MCF 10A (cell line): ENCODE measurements around the gene ST3GAL3. TPM values are rescaled to one million over a fixed set of nuclear protein-coding genes. Genes with fewer than 3 reads are reported as not detected.

Experiments
- BruUV-seq: library from RNA; stranded (reverse); fragments of 400-500 nt; replicated peaks from 2 replicates; lab custom pipeline; 2021; lab: Mats Ljungman, UMichigan
- CTCF ChIA-PET: fragments of 300-600 bp; sonication (Branson Sonifier 250); formaldehyde crosslinking; extraction: SDS; loops from one replicate; lab custom pipeline; 2021; ENCODE audit warnings: antibody characterized with exemption, inconsistent platforms; lab: Yijun Ruan, JAX
- POLR2A ChIA-PET: fragments of 300-600, 350-650 bp; sonication (Branson Sonifier 250); formaldehyde crosslinking; extraction: SDS; loops from one replicate; lab custom pipeline; 2020; ENCODE audit warnings: antibody characterized with exemption, inconsistent platforms; lab: Yijun Ruan, JAX
- DNase-seq: peaks from one replicate; pipeline ENCODE4 v3.0.0-alpha.2; 2018; ENCODE audit not compliant: unreplicated experiment
- H3K27ac Mint-ChIP-seq: one replicate; pipeline ENCODE4 v1.8.0; 2022; ENCODE audit warnings: mild to moderate bottlenecking, low read depth, mixed read lengths; ENCODE audit not compliant: unreplicated experiment
- H3K27me3 Mint-ChIP-seq: one replicate; pipeline ENCODE4 v1.8.0; 2022; ENCODE audit warnings: mixed read lengths; ENCODE audit not compliant: insufficient read depth, unreplicated experiment
- H3K36me3 Mint-ChIP-seq: one replicate; pipeline ENCODE4 v1.8.0; 2022; ENCODE audit warnings: mild to moderate bottlenecking, moderate library complexity, mixed read lengths; ENCODE audit not compliant: insufficient read depth, unreplicated experiment
- H3K4me1 Mint-ChIP-seq: one replicate; pipeline ENCODE4 v1.8.0; 2022; ENCODE audit warnings: mixed read lengths; ENCODE audit not compliant: insufficient read depth, unreplicated experiment
- H3K4me3 Mint-ChIP-seq: one replicate; pipeline ENCODE4 v1.8.0; 2022; ENCODE audit warnings: mild to moderate bottlenecking, moderate library complexity, mixed read lengths; ENCODE audit not compliant: unreplicated experiment
- H3K9me3 Mint-ChIP-seq: one replicate; pipeline ENCODE4 v1.8.0; 2022; ENCODE audit warnings: mixed read lengths; ENCODE audit not compliant: unreplicated experiment
- intact Hi-C: fragments of 100-400 bp; cut with micrococcal nuclease; formaldehyde crosslinking; loops from 2 replicates; pipeline ENCODE4 v1.14.1; 2022
- total RNA-seq: library from RNA; stranded (reverse); gene quantifications from 2 replicates; pipeline ENCODE4 v1.2.3, GENCODE V29; 2022
- TF ChIP-seq, protein P1 (sequence below): fragments of 200-600 bp; IDR thresholded peaks from one replicate; pipeline ENCODE4 v1.8.0; 2022; ENCODE audit warnings: antibody characterized with exemption, mild to moderate bottlenecking; ENCODE audit not compliant: unreplicated experiment

ST3GAL3 gene
- total RNA-seq, 1 experiment from 2014 or later: 24.2 TPM

DNA sequence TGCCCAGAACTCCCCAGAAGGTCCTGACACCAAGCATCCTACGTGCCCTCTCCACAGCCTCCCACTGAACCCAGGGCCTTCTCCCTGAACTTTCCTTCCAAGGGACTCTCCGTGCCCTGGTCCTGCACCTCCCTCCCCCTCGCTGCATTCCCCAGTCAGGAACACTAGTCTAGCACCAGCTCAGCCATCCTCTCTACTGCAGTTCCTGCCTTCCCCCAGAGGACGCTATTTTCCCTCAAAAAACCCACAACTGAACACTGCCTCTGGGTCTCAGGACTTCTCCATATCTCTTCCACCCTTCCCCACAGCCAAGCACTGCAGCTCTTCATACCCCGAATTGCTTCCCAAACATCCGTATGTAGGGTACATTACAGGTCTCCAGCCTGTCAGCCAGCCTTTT, 213.7 kb downstream of the ST3GAL3 start:
- H3K27ac Mint-ChIP-seq: no peak overlapping the region
- intact Hi-C loops: no loop called here
- H3K4me1 Mint-ChIP-seq: peaks cover 13% of the 10 kb centered on the region
- H3K4me3 Mint-ChIP-seq: no peak overlapping the region
- no peaks in the 10 kb centered on the region for H3K36me3 Mint-ChIP-seq
- ChIA-PET POLR2A (no interaction called here), CTCF (interaction anchor here (1.2 to 1.9 kb wide), 3 partner anchors 8 to 157 kb away, joined by 3 to 9 read pairs (median 4); no protein-coding TSS in a partner anchor)
- no TSS peak for BruUV-seq
- H3K9me3 Mint-ChIP-seq: peaks cover 6% of the 10 kb centered on the region
- TF ChIP-seq, protein P1, sequence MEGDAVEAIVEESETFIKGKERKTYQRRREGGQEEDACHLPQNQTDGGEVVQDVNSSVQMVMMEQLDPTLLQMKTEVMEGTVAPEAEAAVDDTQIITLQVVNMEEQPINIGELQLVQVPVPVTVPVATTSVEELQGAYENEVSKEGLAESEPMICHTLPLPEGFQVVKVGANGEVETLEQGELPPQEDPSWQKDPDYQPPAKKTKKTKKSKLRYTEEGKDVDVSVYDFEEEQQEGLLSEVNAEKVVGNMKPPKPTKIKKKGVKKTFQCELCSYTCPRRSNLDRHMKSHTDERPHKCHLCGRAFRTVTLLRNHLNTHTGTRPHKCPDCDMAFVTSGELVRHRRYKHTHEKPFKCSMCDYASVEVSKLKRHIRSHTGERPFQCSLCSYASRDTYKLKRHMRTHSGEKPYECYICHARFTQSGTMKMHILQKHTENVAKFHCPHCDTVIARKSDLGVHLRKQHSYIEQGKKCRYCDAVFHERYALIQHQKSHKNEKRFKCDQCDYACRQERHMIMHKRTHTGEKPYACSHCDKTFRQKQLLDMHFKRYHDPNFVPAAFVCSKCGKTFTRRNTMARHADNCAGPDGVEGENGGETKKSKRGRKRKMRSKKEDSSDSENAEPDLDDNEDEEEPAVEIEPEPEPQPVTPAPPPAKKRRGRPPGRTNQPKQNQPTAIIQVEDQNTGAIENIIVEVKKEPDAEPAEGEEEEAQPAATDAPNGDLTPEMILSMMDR: no peak
- no peaks in the 10 kb centered on the region for H3K27me3 Mint-ChIP-seq
- DNase-seq: no peak

DNA sequence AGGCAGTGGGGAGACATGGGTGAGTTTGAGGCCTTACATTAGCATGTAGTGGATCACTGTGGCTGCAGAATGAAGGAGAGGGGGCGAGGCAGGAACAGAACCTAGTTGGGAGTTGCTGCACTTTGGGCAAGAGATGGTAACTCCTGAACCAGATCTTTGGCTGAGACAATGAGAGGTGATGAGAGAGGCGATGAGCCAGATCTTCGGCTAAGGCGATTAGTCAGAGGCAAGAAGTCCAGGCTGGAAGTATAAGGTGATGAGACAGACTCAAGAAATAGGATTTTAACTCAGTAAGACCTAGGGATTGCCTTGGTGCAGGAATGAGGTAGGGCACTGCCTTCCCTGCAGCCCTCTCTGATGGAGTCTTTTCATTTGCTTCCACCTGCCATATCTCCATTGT, 217.2 kb downstream of the ST3GAL3 start:
- intact Hi-C loops: no loop called here
- no peak for DNase-seq
- Mint-ChIP-seq H3K27ac (no peak overlapping the region), H3K9me3 (peaks cover 14% of the 10 kb centered on the region), H3K4me1 (peaks cover 15% of the 10 kb centered on the region), H3K27me3 (no peaks in the 10 kb centered on the region), H3K36me3 (no peaks in the 10 kb centered on the region), H3K4me3 (no peak overlapping the region)
- CTCF ChIA-PET: interaction anchor here (1.3 to 13.0 kb wide), 3 partner anchors 10 to 158 kb away, joined by 4 to 369 read pairs (median 18); no protein-coding TSS in a partner anchor
- BruUV-seq: no TSS peak
- POLR2A ChIA-PET: no interaction called here
- TF ChIP-seq, protein P1: no peak

DNA sequence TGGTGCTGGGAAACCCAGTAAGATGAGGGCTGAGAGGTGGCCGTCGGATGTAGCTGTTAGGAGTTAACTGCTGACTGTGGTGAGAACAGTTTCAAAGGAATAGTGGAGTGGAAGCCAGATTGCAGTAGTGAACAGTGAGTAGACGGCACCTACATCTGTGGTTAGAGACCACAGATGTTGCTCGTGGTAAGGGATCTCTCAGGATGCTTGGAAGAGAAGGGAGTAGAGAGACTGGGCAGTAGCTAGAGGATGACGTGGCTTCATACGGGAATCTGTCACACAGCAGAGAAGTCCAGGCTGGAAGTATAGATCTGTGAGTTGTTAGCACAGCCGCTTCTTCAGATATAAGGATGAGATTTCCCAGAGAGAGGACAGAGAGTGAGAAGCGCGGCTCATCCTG, 218.5 kb downstream of the ST3GAL3 start:
- POLR2A ChIA-PET: no interaction called here
- H3K9me3 Mint-ChIP-seq: peaks cover 14% of the 10 kb centered on the region
- no peak for DNase-seq
- CTCF ChIA-PET: interaction anchor here (1.3 to 13.0 kb wide), 3 partner anchors 9 to 159 kb away, joined by 4 to 369 read pairs (median 18); no protein-coding TSS in a partner anchor
- no peak overlapping the region for H3K4me3 Mint-ChIP-seq
- H3K36me3 Mint-ChIP-seq: no peaks in the 10 kb centered on the region
- TF ChIP-seq, protein P1: no peak
- intact Hi-C loops: no loop called here
- no peaks in the 10 kb centered on the region for H3K27me3 Mint-ChIP-seq
- no TSS peak for BruUV-seq
- no peak overlapping the region for H3K27ac Mint-ChIP-seq
- peaks cover 19% of the 10 kb centered on the region for H3K4me1 Mint-ChIP-seq

DNA sequence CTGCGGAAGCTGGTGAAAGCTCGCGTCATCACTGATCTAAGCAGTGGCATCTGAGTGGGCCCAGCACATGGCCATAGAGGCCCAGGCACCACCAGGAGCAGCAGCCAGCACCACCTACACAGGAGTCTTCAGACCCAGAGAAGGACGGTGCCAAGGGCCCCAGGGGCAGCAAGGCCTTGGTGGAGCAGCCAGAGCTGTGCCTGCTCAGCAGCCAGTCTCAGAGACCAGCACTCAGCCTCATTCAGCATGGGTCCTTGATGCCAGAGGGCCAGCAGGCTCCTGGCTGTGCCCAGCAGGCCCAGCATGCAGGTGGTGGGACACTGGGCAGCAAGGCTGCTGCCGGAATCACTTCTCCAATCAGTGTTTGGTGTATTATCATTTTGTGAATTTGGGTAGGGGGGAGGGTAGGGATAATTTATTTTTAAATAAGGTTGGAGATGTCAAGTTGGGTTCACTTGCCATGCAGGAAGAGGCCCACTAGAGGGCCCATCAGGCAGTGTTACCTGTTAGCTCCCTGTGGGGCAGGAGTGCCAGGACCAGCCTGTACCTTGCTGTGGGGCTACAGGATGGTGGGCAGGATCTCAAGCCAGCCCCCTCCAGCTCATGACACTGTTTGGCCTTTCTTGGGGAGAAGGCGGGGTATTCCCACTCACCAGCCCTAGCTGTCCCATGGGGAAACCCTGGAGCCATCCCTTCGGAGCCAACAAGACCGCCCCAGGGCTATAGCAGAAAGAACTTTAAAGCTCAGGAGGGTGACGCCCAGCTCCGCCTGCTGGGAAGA, 223.0 kb downstream of the ST3GAL3 start:
- Mint-ChIP-seq H3K27me3 (no peaks in the 10 kb centered on the region), H3K36me3 (no peaks in the 10 kb centered on the region), H3K27ac (no peak overlapping the region), H3K4me1 (peaks cover 27% of the 10 kb centered on the region), H3K9me3 (peaks cover 14% of the 10 kb centered on the region), H3K4me3 (no peak overlapping the region)
- intact Hi-C loops: loop anchor here (10.0 kb wide), 2 partner anchors 76 to 696 kb away; no protein-coding TSS in a partner anchor
- no TSS peak for BruUV-seq
- TF ChIP-seq, protein P1: peak; percentile 29
- ChIA-PET POLR2A (interaction anchor here (0.9 to 3.3 kb wide), 6 partner anchors 11 to 166 kb away, joined by 3 to 13 read pairs (median 8); partner anchors contain the start of genes ATP6V0B and IPO13), CTCF (interaction anchor here (0.6 to 13.0 kb wide), 8 partner anchors 10 to 164 kb away, joined by 3 to 369 read pairs (median 4); no protein-coding TSS in a partner anchor)
- DNase-seq: peak; percentile 41
